ENCODE results near the gene IQCF6. TPM values are rescaled to one million over a fixed set of nuclear protein-coding genes. Genes with fewer than 3 reads are reported as not detected.

IQCF6 gene
- total RNA-seq, 5 donors from 2014 or later (not counting 1 experiment from before 2014, with no cell fraction given), result not detected

DNA sequence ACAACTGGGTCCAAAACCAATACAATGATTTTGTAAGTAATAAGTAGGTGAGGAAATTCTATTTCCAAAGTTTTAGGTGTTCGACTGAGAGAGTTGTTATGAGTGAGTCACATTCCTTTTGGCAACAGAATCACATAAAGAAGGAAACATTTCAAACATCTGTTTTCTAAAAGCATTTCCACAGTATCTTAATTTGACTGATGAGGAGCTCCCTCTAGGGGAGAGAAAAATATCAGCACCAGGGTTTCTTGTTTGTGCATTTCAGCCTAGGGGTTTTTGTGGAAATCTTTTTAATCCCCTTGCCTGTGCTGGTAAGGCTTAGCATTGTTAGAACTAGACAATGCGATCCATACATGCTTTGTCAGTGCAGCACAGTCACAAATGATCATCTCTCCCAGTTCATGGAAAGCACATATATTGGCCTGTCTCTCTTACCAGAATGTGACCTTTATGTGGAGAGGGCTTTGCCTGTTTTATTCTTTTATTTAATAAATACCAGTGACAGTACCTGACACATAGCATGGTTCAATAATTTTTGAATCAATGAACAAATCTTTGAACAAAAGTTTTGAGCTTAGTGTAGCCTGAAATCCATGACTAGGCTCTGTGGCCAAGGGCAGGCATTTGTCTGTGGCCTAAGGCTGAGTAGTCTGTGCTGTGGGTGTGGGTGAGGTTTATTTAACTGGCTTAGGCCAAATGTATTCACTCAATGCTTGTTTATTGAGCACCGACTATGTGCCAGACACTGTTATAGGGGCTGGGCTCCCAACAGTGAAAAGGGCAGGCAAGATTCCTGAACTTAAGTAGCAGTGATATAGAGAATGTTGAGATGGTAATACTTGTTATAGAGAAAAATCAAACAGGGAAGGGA lies 21.1 kb upstream of the IQCF6 start:
- no peaks in the 10 kb centered on the region for H3K9me3 ChIP-seq
- ChIA-PET POLR2A (interaction anchor here (0.6 to 0.7 kb wide), 3 partner anchors 203 to 1045 kb away, joined by 3 to 7 read pairs (median 3); no protein-coding TSS in a partner anchor), CTCF (interaction anchor here (0.6 to 4.1 kb wide), 6 partner anchors 11 to 299 kb away, joined by 3 to 34 read pairs (median 4); partner anchors contain the start of gene DCAF1 (in 1 of the 2))
- no peaks in the 10 kb centered on the region for H3K4me1 ChIP-seq (ENCODE audit: control insufficient read depth in 1 of 2, extremely low read depth in 1 of 2, insufficient read depth in 2 of 2, low read length in 2 of 2)
- Mint-ChIP-seq H3K4me1 (peaks cover 0 to 24% (median 15%) of the 10 kb centered on the region in 3 donors), H3K27me3 (peaks cover 11 to 24% of the 10 kb centered on the region in 2 donors), H3K9me3 (no peaks in the 10 kb centered on the region), H3K27ac (no peak overlapping the region), H3K4me3 (no peak overlapping the region), H3K36me3 (no peaks in the 10 kb centered on the region)
- H3K36me3 ChIP-seq (ENCODE audit: control insufficient read depth in 2 of 2, extremely low read depth in 1 of 2, insufficient read depth in 1 of 2, low read length in 1 of 2), result no peaks in the 10 kb centered on the region
- DNase-seq, result peak in 9 of 35 experiments; percentile 3 to 71 (median 21)
- ATAC-seq (replicated peaks in 1 of 4), result peak; percentile 39 to 53 (median 46)
- 73% methylated on average over 1 of the region's 3 CpGs for WGBS (ENCODE audit: insufficient coverage)
- no peak overlapping the region for H3K4me3 ChIP-seq (ENCODE audit: control insufficient read depth in 1 of 2, extremely low read depth in 1 of 2, low read length in 1 of 2)
- no peaks in the 10 kb centered on the region for H3K27me3 ChIP-seq (replicated peaks in 1 of 2; ENCODE audit: control insufficient read depth in 2 of 2, extremely low read depth in 1 of 2, insufficient read depth in 2 of 2, low read length in 1 of 2)
- H3K27ac ChIP-seq (ENCODE audit: low read length), result no peak overlapping the region

DNA sequence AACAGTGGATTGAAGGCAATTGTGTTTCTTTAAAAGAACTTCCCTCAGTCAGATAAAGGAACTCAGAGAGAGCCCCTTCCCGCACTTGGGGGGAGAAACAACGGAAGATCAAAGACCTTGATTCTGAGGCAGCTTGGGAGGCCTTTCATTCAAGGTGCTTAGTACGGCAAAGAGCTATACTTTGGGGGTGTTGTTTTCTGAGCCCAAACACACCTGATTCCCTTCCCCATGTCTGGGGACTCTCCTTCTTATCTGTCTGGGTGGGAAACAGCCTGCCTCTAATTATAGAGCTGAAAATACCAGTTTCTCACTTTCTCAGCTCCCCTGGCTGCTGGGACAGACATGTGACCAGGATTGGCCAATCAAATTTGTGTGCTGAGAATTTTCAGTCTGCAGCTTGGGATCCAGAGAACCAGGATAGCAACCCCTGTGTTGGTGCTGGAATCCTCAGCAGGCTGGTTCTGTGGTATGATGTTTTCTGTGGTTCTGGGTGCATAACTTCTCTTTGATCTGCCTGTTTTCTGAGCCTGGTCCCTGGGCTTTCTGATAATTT lies 19.4 kb upstream of the IQCF6 start:
- H3K27me3 ChIP-seq (replicated peaks in 1 of 2; ENCODE audit: control insufficient read depth in 2 of 2, extremely low read depth in 1 of 2, insufficient read depth in 2 of 2, low read length in 1 of 2), result no peaks in the 10 kb centered on the region
- Mint-ChIP-seq H3K27ac (no peak overlapping the region), H3K9me3 (no peaks in the 10 kb centered on the region), H3K36me3 (no peaks in the 10 kb centered on the region), H3K27me3 (peaks cover 11 to 24% of the 10 kb centered on the region in 2 donors), H3K4me3 (no peak overlapping the region), H3K4me1 (peaks cover 0 to 22% (median 15%) of the 10 kb centered on the region in 3 donors)
- H3K9me3 ChIP-seq, result no peaks in the 10 kb centered on the region
- no peak overlapping the region for H3K27ac ChIP-seq (ENCODE audit: low read length)
- DNase-seq (no peak), ATAC-seq (replicated peaks in 1 of 4) (no peak)
- H3K36me3 ChIP-seq (ENCODE audit: control insufficient read depth in 2 of 2, extremely low read depth in 1 of 2, insufficient read depth in 1 of 2, low read length in 1 of 2), result no peaks in the 10 kb centered on the region
- ChIA-PET CTCF (interaction anchor here in 1 of 2 donors (0.6 to 4.1 kb wide), 4 partner anchors 117 to 414 kb away, joined by 3 to 34 read pairs (median 4); partner anchors contain the start of genes DCAF1 and MANF), POLR2A (no interaction called here)
- WGBS (ENCODE audit: insufficient coverage), result no CpG with 5 or more reads among the region's 3 CpGs
- no peaks in the 10 kb centered on the region for H3K4me1 ChIP-seq (ENCODE audit: control insufficient read depth in 1 of 2, extremely low read depth in 1 of 2, insufficient read depth in 2 of 2, low read length in 2 of 2)
- H3K4me3 ChIP-seq (ENCODE audit: control insufficient read depth in 1 of 2, extremely low read depth in 1 of 2, low read length in 1 of 2), result no peak overlapping the region

DNA sequence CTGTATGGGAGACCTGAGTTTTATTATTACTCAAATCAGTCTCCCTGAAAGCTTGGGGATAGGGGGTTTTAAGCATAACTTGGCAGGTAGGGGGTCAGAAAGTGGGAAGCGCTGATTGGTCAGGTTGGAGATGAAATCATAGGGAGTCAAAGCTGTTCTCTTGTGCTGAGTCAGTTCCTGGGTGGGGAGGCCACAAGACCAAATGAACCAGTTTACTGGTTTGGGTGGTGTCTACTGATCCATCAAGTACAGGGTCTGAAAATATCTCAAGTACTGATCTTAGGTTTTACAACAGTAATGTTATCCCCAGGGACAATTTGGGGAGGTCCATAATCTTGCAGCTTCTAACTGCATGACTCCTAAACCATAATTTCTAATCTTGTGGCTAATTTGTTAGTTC lies 17.8 kb upstream of the IQCF6 start:
- H3K27ac Mint-ChIP-seq, result no peak overlapping the region
- H3K27ac ChIP-seq (ENCODE audit: low read length), result no peak overlapping the region
- H3K4me1 Mint-ChIP-seq, result peaks cover 0 to 22% (median 15%) of the 10 kb centered on the region in 3 donors
- ATAC-seq (replicated peaks in 1 of 4) (no peak), DNase-seq (no peak)
- WGBS (ENCODE audit: insufficient coverage), result 14% methylated on average over 1 of the region's 1 CpG
- POLR2A ChIA-PET, result no interaction called here
- H3K36me3 Mint-ChIP-seq, result no peaks in the 10 kb centered on the region
- H3K4me1 ChIP-seq (ENCODE audit: control insufficient read depth in 1 of 2, extremely low read depth in 1 of 2, insufficient read depth in 2 of 2, low read length in 2 of 2), result no peaks in the 10 kb centered on the region
- CTCF ChIA-PET, result interaction anchor here in 1 of 2 donors (0.7 to 4.1 kb wide), 2 partner anchors 296 to 334 kb away, joined by 3 to 34 read pairs; partner anchors contain the start of gene DCAF1
- no peak overlapping the region for H3K4me3 Mint-ChIP-seq
- no peaks in the 10 kb centered on the region for H3K9me3 ChIP-seq
- no peaks in the 10 kb centered on the region for H3K36me3 ChIP-seq (ENCODE audit: control insufficient read depth in 2 of 2, extremely low read depth in 1 of 2, insufficient read depth in 1 of 2, low read length in 1 of 2)
- no peak overlapping the region for H3K4me3 ChIP-seq (ENCODE audit: control insufficient read depth in 1 of 2, extremely low read depth in 1 of 2, low read length in 1 of 2)
- no peaks in the 10 kb centered on the region for H3K9me3 Mint-ChIP-seq
- peaks cover 11 to 19% of the 10 kb centered on the region in 2 donors for H3K27me3 Mint-ChIP-seq
- H3K27me3 ChIP-seq (replicated peaks in 1 of 2; ENCODE audit: control insufficient read depth in 2 of 2, extremely low read depth in 1 of 2, insufficient read depth in 2 of 2, low read length in 1 of 2), result no peaks in the 10 kb centered on the region

DNA sequence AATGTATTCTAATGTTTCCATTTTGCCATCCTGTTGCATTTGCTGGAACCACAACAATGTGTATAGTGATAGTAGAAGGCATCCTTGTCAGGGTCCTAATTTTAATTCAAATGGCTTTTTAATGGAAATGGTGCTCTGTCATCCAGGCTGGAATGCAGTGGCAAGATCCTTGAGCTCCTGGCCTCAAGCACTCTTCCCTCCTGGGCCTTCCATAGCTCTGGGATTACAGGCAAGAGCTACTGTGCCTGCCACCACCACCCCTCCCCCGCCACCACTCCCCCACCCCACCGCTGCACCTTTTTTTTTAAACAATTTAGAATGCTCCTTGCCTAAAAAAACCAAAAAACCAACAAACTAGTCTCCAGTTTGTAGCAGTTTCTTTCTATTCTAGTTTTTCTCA lies 15.2 kb upstream of the IQCF6 start:
- Histone ChIP-seq H3K4me1 (ENCODE audit: control insufficient read depth in 1 of 2, extremely low read depth in 1 of 2, insufficient read depth in 2 of 2, low read length in 2 of 2) (peaks cover 0 to 7% of the 10 kb centered on the region in 2 experiments), H3K27me3 (replicated peaks in 1 of 2; ENCODE audit: control insufficient read depth in 2 of 2, extremely low read depth in 1 of 2, insufficient read depth in 2 of 2, low read length in 1 of 2) (no peaks in the 10 kb centered on the region), H3K9me3 (no peaks in the 10 kb centered on the region), H3K4me3 (ENCODE audit: control insufficient read depth in 1 of 2, extremely low read depth in 1 of 2, low read length in 1 of 2) (no peak overlapping the region), H3K36me3 (ENCODE audit: control insufficient read depth in 2 of 2, extremely low read depth in 1 of 2, insufficient read depth in 1 of 2, low read length in 1 of 2) (no peaks in the 10 kb centered on the region), H3K27ac (ENCODE audit: low read length) (no peak overlapping the region)
- POLR2A ChIA-PET, result no interaction called here
- no peak overlapping the region for H3K4me3 Mint-ChIP-seq
- no peaks in the 10 kb centered on the region for H3K9me3 Mint-ChIP-seq
- no peak overlapping the region for H3K27ac Mint-ChIP-seq
- peaks cover 6 to 23% (median 17%) of the 10 kb centered on the region in 3 donors for H3K4me1 Mint-ChIP-seq
- WGBS (ENCODE audit: insufficient coverage), result no CpG with 5 or more reads among the region's 2 CpGs
- ATAC-seq (replicated peaks in 1 of 4), result no peak
- CTCF ChIA-PET, result no interaction called here
- DNase-seq, result no peak
- peaks cover 11 to 16% of the 10 kb centered on the region in 2 donors for H3K27me3 Mint-ChIP-seq
- H3K36me3 Mint-ChIP-seq, result no peaks in the 10 kb centered on the region

DNA sequence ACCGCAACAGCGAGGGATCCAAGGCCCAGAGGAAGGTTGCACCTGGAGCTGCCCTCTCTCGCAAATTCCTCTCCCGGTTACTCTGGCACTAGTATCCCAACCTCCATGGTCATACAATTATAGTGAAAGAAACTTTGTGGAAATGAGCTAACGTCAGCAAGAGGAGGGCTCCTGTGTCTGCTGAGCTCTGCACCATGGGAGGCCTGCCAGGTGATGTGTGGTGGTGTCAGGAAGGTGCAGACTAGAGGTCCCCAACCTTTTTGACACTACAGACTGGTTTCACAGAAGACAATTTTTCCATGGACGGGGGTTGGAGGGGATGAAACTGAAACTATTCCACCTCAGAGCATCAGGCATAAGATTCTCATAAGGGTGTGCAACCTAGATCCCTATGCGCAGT lies 13.2 kb upstream of the IQCF6 start:
- no peaks in the 10 kb centered on the region for H3K27me3 ChIP-seq (replicated peaks in 1 of 2; ENCODE audit: control insufficient read depth in 2 of 2, extremely low read depth in 1 of 2, insufficient read depth in 2 of 2, low read length in 1 of 2)
- peaks cover 4 to 7% of the 10 kb centered on the region in 2 donors for H3K27me3 Mint-ChIP-seq
- H3K4me1 ChIP-seq (ENCODE audit: control insufficient read depth in 1 of 2, extremely low read depth in 1 of 2, insufficient read depth in 2 of 2, low read length in 2 of 2), result peaks cover 0 to 7% of the 10 kb centered on the region in 2 experiments
- H3K9me3 ChIP-seq, result no peaks in the 10 kb centered on the region
- H3K9me3 Mint-ChIP-seq, result no peaks in the 10 kb centered on the region
- peaks cover 8 to 18% (median 10%) of the 10 kb centered on the region in 3 donors for H3K4me1 Mint-ChIP-seq
- H3K27ac ChIP-seq (ENCODE audit: low read length), result no peak overlapping the region
- POLR2A ChIA-PET, result no interaction called here
- CTCF ChIA-PET, result no interaction called here
- 100% methylated on average over 1 of the region's 7 CpGs for WGBS (ENCODE audit: insufficient coverage)
- DNase-seq, result no peak
- no peak overlapping the region for H3K4me3 ChIP-seq (ENCODE audit: control insufficient read depth in 1 of 2, extremely low read depth in 1 of 2, low read length in 1 of 2)
- no peak overlapping the region for H3K27ac Mint-ChIP-seq
- ATAC-seq (replicated peaks in 1 of 4), result no peak
- no peaks in the 10 kb centered on the region for H3K36me3 Mint-ChIP-seq
- no peak overlapping the region for H3K4me3 Mint-ChIP-seq
- no peaks in the 10 kb centered on the region for H3K36me3 ChIP-seq (ENCODE audit: control insufficient read depth in 2 of 2, extremely low read depth in 1 of 2, insufficient read depth in 1 of 2, low read length in 1 of 2)

DNA sequence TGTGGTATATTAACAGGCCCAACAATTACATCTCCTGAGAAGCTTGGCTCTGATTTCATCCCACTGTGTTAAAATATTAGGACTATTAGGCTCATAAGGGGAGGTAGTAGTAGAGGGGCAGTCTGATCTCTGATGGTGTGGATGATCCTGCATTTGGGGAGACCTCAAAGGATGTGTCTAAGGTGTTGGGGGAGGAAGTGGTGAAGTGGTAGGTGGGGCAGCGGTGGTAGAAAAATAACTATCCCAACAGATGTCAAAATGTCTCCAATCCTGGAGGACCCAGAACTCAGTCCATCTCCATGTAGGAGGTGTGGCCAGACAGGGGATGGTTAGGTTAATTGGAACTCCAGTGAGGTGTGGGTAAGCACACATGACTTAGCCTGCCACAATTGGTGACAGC lies 10.4 kb upstream of the IQCF6 start:
- POLR2A ChIA-PET, result no interaction called here
- no peaks in the 10 kb centered on the region for H3K27me3 ChIP-seq (replicated peaks in 1 of 2; ENCODE audit: control insufficient read depth in 2 of 2, extremely low read depth in 1 of 2, insufficient read depth in 2 of 2, low read length in 1 of 2)
- no peak for DNase-seq
- H3K9me3 ChIP-seq, result no peaks in the 10 kb centered on the region
- H3K27ac ChIP-seq (ENCODE audit: low read length), result no peak overlapping the region
- H3K4me3 ChIP-seq (ENCODE audit: control insufficient read depth in 1 of 2, extremely low read depth in 1 of 2, low read length in 1 of 2), result no peak overlapping the region
- Mint-ChIP-seq H3K4me1 (peaks cover 6 to 8% (median 8%) of the 10 kb centered on the region in 3 donors), H3K4me3 (no peak overlapping the region), H3K27ac (no peak overlapping the region), H3K27me3 (peaks cover 4 to 7% of the 10 kb centered on the region in 2 donors), H3K9me3 (no peaks in the 10 kb centered on the region), H3K36me3 (no peaks in the 10 kb centered on the region)
- ATAC-seq (replicated peaks in 1 of 4), result no peak
- CTCF ChIA-PET, result interaction anchor here in 1 of 2 donors (0.9 kb wide), 1 partner anchor 10 kb away, joined by 3 read pairs; no protein-coding TSS in a partner anchor
- WGBS (ENCODE audit: insufficient coverage), result no CpG with 5 or more reads among the region's 1 CpG
- no peaks in the 10 kb centered on the region for H3K36me3 ChIP-seq (ENCODE audit: control insufficient read depth in 2 of 2, extremely low read depth in 1 of 2, insufficient read depth in 1 of 2, low read length in 1 of 2)
- H3K4me1 ChIP-seq (ENCODE audit: control insufficient read depth in 1 of 2, extremely low read depth in 1 of 2, insufficient read depth in 2 of 2, low read length in 2 of 2), result peaks cover 0 to 7% of the 10 kb centered on the region in 2 experiments
